K562 (cell line): ENCODE measurements around the gene SLC9C2. TPM values are rescaled to one million over a fixed set of nuclear protein-coding genes. Genes with fewer than 3 reads are reported as not detected.

Source experiments
- ATAC-seq: fragments of 200-7000 bp; cut with Tn5 transposase; 3 replicates; pipeline ENCODE4 v1.9.1; 2020; ENCODE audit warnings: moderate library complexity
- BruUV-seq: library from RNA; stranded (reverse); fragments of 400-500 nt; replicated peaks from 2 replicates; lab custom pipeline; 2021; lab: Mats Ljungman, UMichigan
- CTCF ChIA-PET: fragments of 300-600 bp; formaldehyde crosslinking; extraction: SDS; loops from one replicate; lab custom pipeline; 2021; ENCODE audit warnings: low intra/inter-chr PET ratio; lab: Yijun Ruan, JAX
- POLR2A ChIA-PET: fragments of 300-600, 350-650 bp; sonication (Branson Sonifier 250); formaldehyde crosslinking; extraction: SDS; loops from one replicate; lab custom pipeline; 2021; ENCODE audit warnings: antibody characterized with exemption, inconsistent platforms; lab: Yijun Ruan, JAX
- DNase-seq, 4 experiments: peaks; one replicate each; pipeline versions ENCODE4 v3.0.0 to v3.0.0-alpha.2; 2011 to 2018; ENCODE audit warnings: low spot score in 3 of 4, mixed read lengths in 3 of 4; ENCODE audit errors: extremely low read depth in 1 of 4
- FAIRE-seq: peaks from 2 replicates; lab custom pipeline; 2011; peaks lifted over from hg19 to GRCh38; lab: Jason Lieb, UNC
- H2AFZ ChIP-seq: 2 replicates; pipeline ENCODE4 v1.6.0; 2011; ENCODE audit warnings: low read depth, low read length, control low read depth, inconsistent platforms
- H3K27ac ChIP-seq: fragments of 200-600 bp; 3 replicates; pipeline ENCODE4 v1.8.0; 2011; ENCODE audit warnings: low read depth, mild to moderate bottlenecking, control low read depth, inconsistent platforms, low read length, moderate library complexity, mixed read lengths; ENCODE audit errors: extremely low read depth
- H3K27me3 ChIP-seq, 2 experiments: fragments of 300-600 bp in 1 of 2; 2 replicates in 1 of 2; 3 replicates in 1 of 2; pipeline versions ENCODE4 v1.6.0 to v1.8.0; 2011; ENCODE audit warnings: inconsistent platforms in 2 of 2, low read length in 2 of 2, mild to moderate bottlenecking in 1 of 2, mixed read lengths in 1 of 2, moderate library complexity in 1 of 2; ENCODE audit not compliant: control insufficient read depth in 2 of 2, insufficient read depth in 2 of 2
- H3K36me3 ChIP-seq: fragments of 300-600 bp; 3 replicates; pipeline ENCODE4 v1.8.0; 2011; ENCODE audit warnings: mild to moderate bottlenecking, low read length, inconsistent platforms; ENCODE audit not compliant: control insufficient read depth, insufficient read depth
- H3K4me1 ChIP-seq, 2 experiments: fragments of 200-600 bp in 1 of 2; replicated peaks in 1 of 2; 2 replicates in 1 of 2; 3 replicates in 1 of 2; pipeline versions ENCODE4 v1.5.1 to v1.8.0; 2011; ENCODE audit warnings: inconsistent platforms in 2 of 2, low read length in 2 of 2, mild to moderate bottlenecking in 1 of 2, mixed read lengths in 1 of 2, moderate library complexity in 1 of 2; ENCODE audit not compliant: control insufficient read depth in 2 of 2, insufficient read depth in 2 of 2
- H3K4me2 ChIP-seq: 2 replicates; pipeline ENCODE4 v1.6.1; 2011; ENCODE audit warnings: low read length, control low read depth, inconsistent platforms, mixed read lengths; ENCODE audit not compliant: insufficient read depth
- H3K4me3 ChIP-seq: fragments of 200-600 bp; sonication (generic), shearing (Covaris generic); 2 replicates; pipeline ENCODE4 v1.5.1; 2016; ENCODE audit warnings: control low read depth, inconsistent platforms
- H3K79me2 ChIP-seq: fragments of 200-600 bp; 3 replicates; pipeline ENCODE4 v1.8.0; 2011; ENCODE audit warnings: low read length, inconsistent platforms; ENCODE audit not compliant: control insufficient read depth, insufficient read depth
- H3K9ac ChIP-seq, 2 experiments: 2 replicates each; pipeline versions ENCODE4 v1.6.0 to v1.6.1; 2011; ENCODE audit warnings: low read depth in 2 of 2, low read length in 2 of 2, control low read depth in 1 of 2, inconsistent platforms in 1 of 2, mild to moderate bottlenecking in 1 of 2, mixed read lengths in 1 of 2; ENCODE audit not compliant: insufficient read depth in 1 of 2
- H3K9me1 ChIP-seq: one replicate; pipeline ENCODE4 v1.6.0; 2011; ENCODE audit warnings: inconsistent platforms, mild to moderate bottlenecking, low read length, moderate library complexity; ENCODE audit not compliant: control insufficient read depth, insufficient read depth
- H3K9me3 ChIP-seq: replicated peaks from 2 replicates; pipeline ENCODE4 v1.5.1; 2011; ENCODE audit warnings: low read depth, low read length, inconsistent platforms; ENCODE audit not compliant: control insufficient read depth, insufficient read depth
- H4K20me1 ChIP-seq: replicated peaks from 2 replicates; pipeline ENCODE4 v1.6.1; 2011; ENCODE audit warnings: low read length, inconsistent platforms, mixed read lengths; ENCODE audit not compliant: control insufficient read depth, insufficient read depth
- CREB3 ChIP-seq: fragments of 450-650 bp; conservative IDR thresholded peaks from 2 replicates; pipeline ENCODE4 v1.6.1; 2016; ENCODE audit warnings: missing genetic modification characterization, low read depth, mild to moderate bottlenecking, missing compliant biosample characterization, moderate library complexity
- ESRRB ChIP-seq: fragments of 250-450 bp; sonication (Bioruptor Pico); IDR thresholded peaks from 2 replicates; pipeline ENCODE4 v1.5.0; 2020; ENCODE audit warnings: mild to moderate bottlenecking, moderate library complexity, borderline replicate concordance
- HEY1 ChIP-seq: fragments of 250-450 bp; sonication (Bioruptor Pico); IDR thresholded peaks from 2 replicates; pipeline ENCODE4 v1.5.0; 2020; ENCODE audit warnings: mild to moderate bottlenecking, moderate library complexity, borderline replicate concordance
- NFE2 ChIP-seq: IDR thresholded peaks from 2 replicates; pipeline ENCODE4 v1.6.1; 2014; ENCODE audit warnings: antibody characterized with exemption, low read depth
- NKRF ChIP-seq: fragments of 450-650 bp; IDR thresholded peaks from 2 replicates; pipeline ENCODE4 v1.6.1; 2016; ENCODE audit warnings: borderline replicate concordance
- TCFL5 ChIP-seq: fragments of 250-450 bp; sonication (Bioruptor Pico); conservative IDR thresholded peaks from 2 replicates; pipeline ENCODE4 v1.6.1; 2021; ENCODE audit warnings: mild to moderate bottlenecking, moderate library complexity, matching md5 sums
- TEAD1 ChIP-seq, 2 experiments: fragments of 450-650 bp in 1 of 2; sonication (generic) in 1 of 2; formaldehyde crosslinking; IDR thresholded peaks; 2 replicates each; pipeline versions ENCODE4 v1.4.0 to v1.8.0; 2020 to 2022; ENCODE audit warnings: mild to moderate bottlenecking in 2 of 2, missing genetic modification reagents in 1 of 2
- TFAP4 ChIP-seq: sonication (generic); formaldehyde crosslinking; IDR thresholded peaks from 2 replicates; pipeline ENCODE4 v1.8.0; 2022; ENCODE audit warnings: missing genetic modification reagents, mild to moderate bottlenecking, moderate library complexity, borderline replicate concordance
- XRCC3 ChIP-seq: fragments of 450-650 bp; IDR thresholded peaks from 2 replicates; pipeline ENCODE4 v1.6.1; 2017; ENCODE audit warnings: mild to moderate bottlenecking, moderate library complexity
- ZBTB12 ChIP-seq: fragments of 250-450 bp; sonication (Bioruptor Pico); IDR thresholded peaks from 2 replicates; pipeline ENCODE4 v1.4.0; 2020
- ZFP1 ChIP-seq: fragments of 450-650 bp; formaldehyde crosslinking; IDR thresholded peaks from 2 replicates; pipeline ENCODE4 v1.4.0; 2020; ENCODE audit warnings: mild to moderate bottlenecking, mixed read lengths
- ZNF282 ChIP-seq: sonication (generic); formaldehyde crosslinking; IDR thresholded peaks from 2 replicates; pipeline ENCODE4 v1.8.1; 2023; ENCODE audit warnings: missing genetic modification reagents
- ZNF395 ChIP-seq: fragments of 200-800 bp; sonication (Bioruptor generic); IDR thresholded peaks from 2 replicates; pipeline ENCODE4 v1.6.1; 2017; ENCODE audit warnings: missing genetic modification characterization, missing compliant biosample characterization
- ZNF589 ChIP-seq: fragments of 200-800 bp; sonication (Bioruptor generic); IDR thresholded peaks from 2 replicates; pipeline ENCODE4 v1.6.1; 2016; ENCODE audit warnings: low read depth, missing genetic modification characterization, missing compliant biosample characterization
- WGBS: fragments of 100-300 bp; shearing (Covaris generic); methylation state at CpG from one replicate; pipeline ENCODE4 v1.1.6; 2016; ENCODE audit warnings: low coverage, mixed read lengths; ENCODE audit not compliant: insufficient coverage; ENCODE audit errors: missing lambda C conversion rate; 5-methylcytosine and 5-hydroxymethylcytosine counted together
- in situ Hi-C: fragments of 300-500 bp; cut with MboI; formaldehyde crosslinking; loops from 4 replicates; pipeline ENCODE4 v1.15.0; 2018; ENCODE audit warnings: inconsistent platforms, mixed read lengths
- intact Hi-C: fragments of 100-400 bp; cut with micrococcal nuclease; formaldehyde crosslinking; loops from 2 replicates; pipeline ENCODE4 v1.14.2; 2022
- polyA plus RNA-seq, 8 experiments: library from polyadenylated mRNA; depleted of rRNA in 4 of 8; stranded (reverse) in 5 of 8; unstranded in 3 of 8; fragments of >200 nt; fragmentation: Nextera tagmentation in 2 of 8; fragmentation: Illumina TruSeq in 1 of 8; extraction: Ambion mirVana in 2 of 8; extraction: Trizol in 1 of 8; gene quantifications; 2 replicates each; pipeline versions ENCODE4 v1.2.1 to v1.2.3, GENCODE V29; 2011 to 2014; ENCODE audit warnings: inconsistent platforms in 1 of 8, missing spikeins in 1 of 8
- total RNA-seq, 7 experiments: library from RNA; depleted of rRNA in 6 of 7; stranded (reverse); fragments of >200 nt in 6 of 7; fragmentation: Illumina TruSeq in 2 of 7; extraction: Trizol in 2 of 7; gene quantifications; 2 replicates each; pipeline versions ENCODE4 v1.2.1 to v1.2.3, GENCODE V29; 2011 to 2021; ENCODE audit warnings: low replicate concordance in 1 of 7

Gene SLC9C2
- total and polyA plus RNA-seq, 9 of the 15 experiments (the other 6 are each of a cell fraction or from before 2014, with no cell fraction given), result 0.11 to 0.22 (median 0.15) TPM; not detected in 5

- H3K79me2 ChIP-seq, result peaks cover 67% of the 10 kb centered on the region
- in situ Hi-C loops, result no loop called here
- peaks cover 11 to 34% of the 10 kb centered on the region in 2 experiments for H3K4me1 ChIP-seq
- peak; percentile 74 for FAIRE-seq
- peaks cover 43% of the 10 kb centered on the region for H3K36me3 ChIP-seq
- CTCF ChIA-PET, result no interaction called here
- peaks cover 5% of the 10 kb centered on the region; the same call in 1 of the 2 replicates for H4K20me1 ChIP-seq
- no peaks in the 10 kb centered on the region for H3K27me3 ChIP-seq
- H3K4me3 ChIP-seq, result peak overlapping the region; percentile 89
- peaks cover 2% of the 10 kb centered on the region; the same call in 1 of the 2 replicates for H3K9me3 ChIP-seq
- under 1% methylated on average over 33 of the region's 62 CpGs for WGBS
- intact Hi-C loops, result loop anchor here (5.0 kb wide), 4 partner anchors 209 to 391 kb away; partner anchors contain the start of genes CENPL, DARS2, GAS5 and ZBTB37
- H3K9me1 ChIP-seq, result no peaks in the 10 kb centered on the region
- H2AFZ ChIP-seq, result peak overlapping the region; percentile 99
- BruUV-seq, result TSS peak; percentile 75
- peak overlapping the region; percentile 82 for H3K27ac ChIP-seq
- DNase-seq, result peak; percentile 96 to 97 (median 96)
- peak overlapping the region; percentile 78 to 95 for H3K9ac ChIP-seq
- POLR2A ChIA-PET, result interaction anchor here (0.5 to 4.2 kb wide), 20 partner anchors 9 to 802 kb away, joined by 3 to 39 read pairs (median 4); partner anchors contain the start of genes CENPL, GAS5, KLHL20 and ZBTB37
- peak; percentile 90 for ATAC-seq
- H3K4me2 ChIP-seq, result peak overlapping the region; percentile 93
- no peak for TF ChIP-seq XRCC3
- TF ChIP-seq TEAD1 (CRISPR knock-in tag; IDR thresholded peaks at IDR 0.05), result peak in 1 of 2 experiments; percentile 37; a peak in 1 of 4 replicates
- no peak for TF ChIP-seq NFE2
- peak; percentile 31; the same call in 1 of the 2 replicates for TF ChIP-seq NKRF
- no peak for TF ChIP-seq ZBTB12 (CRISPR knock-in tag)
- peak; percentile 52; the same call in 1 of the 2 replicates for TF ChIP-seq ZNF395 (CRISPR knock-in tag)
- TF ChIP-seq ZNF282, result no peak
- TF ChIP-seq CREB3 (tag), result no peak
- TF ChIP-seq ESRRB, result no peak
- TF ChIP-seq ZNF589 (CRISPR knock-in tag), result peak; percentile 77; the same call in 1 of the 2 replicates
- TF ChIP-seq HEY1 (CRISPR knock-in tag), result no peak
- peak; percentile 58; the same call in 1 of the 2 replicates for TF ChIP-seq TFAP4 (CRISPR knock-in tag)
- TF ChIP-seq ZFP1 (CRISPR knock-in tag), result no peak
- TF ChIP-seq TCFL5 (CRISPR knock-in tag), result no peak
These were observed 126.1 kb downstream of the SLC9C2 start for GRCh38 chr1:173476665-173477285.
